Karpas-422 (cell line): Measurements from ENCODE around the gene CNTNAP1. TPM values are rescaled to one million over a fixed set of nuclear protein-coding genes. Genes with fewer than 3 reads are reported as not detected.

Experiments
- DNase-seq: peaks from one replicate; pipeline ENCODE4 v3.0.0-alpha.2; 2015
- H2AFZ ChIP-seq: fragments of 200-600 bp; sonication (generic); 2 replicates; pipeline ENCODE4 v1.6.1; 2014; ENCODE audit warnings: antibody characterized with exemption, low read length, mixed read lengths
- H3K27ac ChIP-seq: fragments of 200-600 bp; sonication (generic); 2 replicates; pipeline ENCODE4 v1.5.1; 2014; ENCODE audit warnings: mild to moderate bottlenecking, low read length, moderate library complexity
- H3K27me3 ChIP-seq: fragments of 200-600 bp; sonication (generic); 2 replicates; pipeline ENCODE4 v1.6.1; 2014; ENCODE audit warnings: low read length, mixed read lengths
- H3K36me3 ChIP-seq: fragments of 200-600 bp; sonication (generic); 2 replicates; pipeline ENCODE4 v1.6.1; 2014; ENCODE audit warnings: low read length, mixed read lengths; ENCODE audit not compliant: insufficient read depth
- H3K4me1 ChIP-seq: fragments of 200-600 bp; sonication (generic); 2 replicates; pipeline ENCODE4 v1.6.1; 2014; ENCODE audit warnings: mild to moderate bottlenecking, low read length, mixed read lengths
- H3K4me2 ChIP-seq: fragments of 200-600 bp; sonication (generic); 2 replicates; pipeline ENCODE4 v1.6.1; 2014; ENCODE audit warnings: low read length, low read depth, mild to moderate bottlenecking; ENCODE audit not compliant: poor library complexity, severe bottlenecking
- H3K4me3 ChIP-seq: fragments of 200-600 bp; sonication (generic); 2 replicates; pipeline ENCODE4 v1.5.1; 2014; ENCODE audit warnings: mild to moderate bottlenecking, antibody characterized with exemption, low read length, mixed read lengths
- H3K79me2 ChIP-seq: fragments of 200-600 bp; sonication (generic); 2 replicates; pipeline ENCODE4 v1.6.1; 2014; ENCODE audit warnings: mild to moderate bottlenecking, low read length, mixed read lengths
- H3K9ac ChIP-seq: fragments of 200-600 bp; sonication (generic); 2 replicates; pipeline ENCODE4 v1.6.0; 2014; ENCODE audit warnings: low read length
- H3K9me2 ChIP-seq: fragments of 200-600 bp; sonication (generic), shearing (Covaris generic); replicated peaks from 2 replicates; pipeline ENCODE4 v1.6.0; 2014; ENCODE audit warnings: mild to moderate bottlenecking, low read length, moderate library complexity; ENCODE audit not compliant: insufficient read depth
- H3K9me3 ChIP-seq: fragments of 300-700, 200-600 bp; sonication (generic); 2 replicates; pipeline ENCODE4 v1.6.1; 2014; ENCODE audit warnings: low read length, mixed read lengths
- H4K20me1 ChIP-seq: fragments of 200-600 bp; sonication (generic); 2 replicates; pipeline ENCODE4 v1.6.1; 2014; ENCODE audit warnings: mild to moderate bottlenecking, antibody characterized with exemption, low read length, low read depth; ENCODE audit not compliant: insufficient read depth
- small RNA-seq: library from RNA; depleted of rRNA; stranded (forward); fragments of <200 nt; gene quantifications from one replicate; pipeline ENCODE3, GENCODE V24; 2014
- total RNA-seq: library from RNA; depleted of rRNA; stranded (reverse); fragments of >200 nt; shearing (Covaris generic); gene quantifications from 2 replicates; pipeline ENCODE4 v1.2.3, GENCODE V29; 2014; ENCODE audit warnings: low replicate concordance; rRNA removed

CNTNAP1 gene
- total RNA-seq, 1 experiment from 2014 or later = 0.19 TPM

DNA sequence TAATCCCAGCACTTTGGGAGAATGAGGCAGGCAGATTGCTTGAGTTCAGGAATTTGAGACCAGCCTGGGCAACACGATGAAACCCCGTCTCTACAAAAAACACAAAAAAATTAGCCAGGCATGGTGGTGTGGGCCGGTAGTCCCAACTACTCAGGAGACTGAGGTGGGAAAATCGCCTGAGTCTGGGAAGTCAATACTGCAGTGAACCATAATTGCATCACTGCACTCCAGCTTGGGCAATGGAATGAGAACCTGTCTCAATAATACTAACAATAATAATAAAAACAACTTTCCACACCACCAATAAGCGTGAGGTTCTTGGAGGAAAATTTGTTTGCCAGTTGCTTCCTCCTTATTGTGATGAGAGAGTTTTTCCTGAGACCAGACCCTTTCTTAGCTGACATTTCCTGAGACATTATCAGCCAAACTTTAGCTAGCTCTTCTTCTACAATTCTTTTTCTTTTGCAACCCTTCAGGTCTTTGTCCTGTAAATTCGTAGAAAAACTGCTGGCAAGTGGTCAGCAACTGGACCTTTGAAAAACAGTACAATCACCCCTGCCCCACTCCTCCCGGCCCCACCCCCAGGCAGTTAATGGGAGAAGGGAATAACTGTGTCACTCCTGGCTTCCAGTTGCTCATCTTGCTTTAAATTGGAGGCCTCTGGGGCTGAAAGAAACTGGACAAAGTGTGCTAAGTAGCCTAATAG is 66.0 kb downstream of the CNTNAP1 start:
- Histone ChIP-seq H3K9me3 (no peaks in the 10 kb centered on the region), H3K4me2 (no peak overlapping the region), H4K20me1 (no peaks in the 10 kb centered on the region), H3K36me3 (no peaks in the 10 kb centered on the region), H3K79me2 (peaks cover 14% of the 10 kb centered on the region), H2AFZ (no peak overlapping the region), H3K4me3 (no peak overlapping the region), H3K27me3 (no peaks in the 10 kb centered on the region), H3K27ac (no peak overlapping the region), H3K9ac (no peak overlapping the region), H3K9me2 (no peaks in the 10 kb centered on the region), H3K4me1 (peaks cover 23% of the 10 kb centered on the region)
- DNase-seq = peak; percentile 24

DNA sequence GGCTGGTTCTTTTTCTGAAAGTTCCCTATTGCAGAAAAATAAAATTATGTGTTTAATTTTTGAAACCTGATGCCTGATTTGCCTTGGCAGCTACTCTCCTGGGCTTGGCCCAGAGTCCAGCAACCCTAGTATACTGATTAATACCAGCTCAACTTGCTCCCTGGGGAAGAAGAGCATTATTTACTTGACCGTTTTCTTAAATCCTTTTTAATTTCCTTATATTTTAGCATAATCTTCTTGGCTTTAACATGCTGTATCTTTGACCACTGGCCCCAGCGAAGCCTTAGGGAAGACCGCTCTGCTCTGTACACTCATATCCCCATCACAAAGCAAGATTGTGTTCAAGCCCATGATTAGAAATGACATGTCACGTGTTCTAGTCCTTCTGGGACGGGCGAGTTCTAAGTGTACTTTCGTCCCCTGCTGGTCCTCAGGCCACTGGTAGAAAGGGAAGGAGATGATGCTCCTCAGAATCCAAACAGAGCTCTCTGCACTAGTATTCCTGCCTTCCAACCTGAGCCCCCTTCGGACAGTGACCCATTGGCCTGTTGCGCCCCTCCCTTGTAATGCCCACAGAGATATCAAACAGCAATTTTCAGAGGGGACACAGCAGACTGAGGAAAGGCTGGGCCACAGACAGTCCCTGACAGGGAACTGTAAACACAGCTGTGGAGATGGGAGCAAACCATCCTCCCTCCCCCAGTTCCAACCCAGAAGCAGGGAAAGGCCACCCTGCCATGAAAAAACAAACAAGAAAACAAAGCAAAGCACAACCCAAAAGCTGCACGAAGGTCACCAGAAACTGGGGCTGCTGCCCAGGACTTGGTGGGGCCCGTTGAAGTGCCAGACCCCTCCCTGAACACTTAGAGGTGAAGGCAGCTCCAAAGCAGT is 66.8 kb downstream of the CNTNAP1 start:
- peak; percentile 24 for DNase-seq
- Histone ChIP-seq H3K79me2 (peaks cover 6% of the 10 kb centered on the region), H3K36me3 (no peaks in the 10 kb centered on the region), H4K20me1 (no peaks in the 10 kb centered on the region), H3K4me1 (peaks cover 15% of the 10 kb centered on the region), H3K9me2 (no peaks in the 10 kb centered on the region), H3K9ac (no peak overlapping the region), H3K27me3 (no peaks in the 10 kb centered on the region), H3K27ac (no peak overlapping the region), H3K4me3 (no peak overlapping the region), H2AFZ (no peak overlapping the region), H3K4me2 (no peak overlapping the region), H3K9me3 (no peaks in the 10 kb centered on the region)

Small RNA genes lying within 50 kb of the gene (small RNA-seq; reads per million reads assigned to genes)
- not detected for gene MIR6780A

Other genes starting within 250 kb of the CNTNAP1 start
- 53.1 and 59.9 TPM in 2 replicates for gene ATP6V0A1, start 223.7 kb upstream of the CNTNAP1 start, total RNA-seq
- 40.0 and 71.8 TPM in 2 replicates for gene NAGLU, start 146.3 kb upstream of the CNTNAP1 start, total RNA-seq
- gene HSD17B1, start 129.6 kb upstream of the CNTNAP1 start, total RNA-seq = 0.22 and 1.3 TPM in 2 replicates
- gene COASY, start 120.4 kb upstream of the CNTNAP1 start, total RNA-seq = 46.7 and 56.2 TPM in 2 replicates
- 33.0 and 42.4 TPM in 2 replicates for gene MLX, start 115.4 kb upstream of the CNTNAP1 start, total RNA-seq
- gene PSMC3IP, start 104.8 kb upstream of the CNTNAP1 start, total RNA-seq = 5.3 and 7.9 TPM in 2 replicates
- gene RETREG3, start 73.2 kb upstream of the CNTNAP1 start, total RNA-seq = 37.4 and 39.5 TPM in 2 replicates
- 27.4 and 47.6 TPM in 2 replicates for gene TUBG1, start 72.8 kb upstream of the CNTNAP1 start, total RNA-seq
- 15.3 and 17.5 TPM in 2 replicates for gene TUBG2, start 23.2 kb upstream of the CNTNAP1 start, total RNA-seq
- 6.7 and 7.0 TPM in 2 replicates for gene PLEKHH3, start 5.5 kb upstream of the CNTNAP1 start, total RNA-seq
- gene CCR10, start 688 bp upstream of the CNTNAP1 start, total RNA-seq = 0.22 TPM in 1 of 2 replicates, not detected in the other
- gene EZH1, start 62.5 kb downstream of the CNTNAP1 start, total RNA-seq = 38.0 and 52.6 TPM in 2 replicates
- not detected in 2 replicates for gene RAMP2, start 78.7 kb downstream of the CNTNAP1 start, total RNA-seq
- 43.9 and 54.0 TPM in 2 replicates for gene VPS25, start 90.9 kb downstream of the CNTNAP1 start, total RNA-seq
- gene WNK4, start 98.1 kb downstream of the CNTNAP1 start, total RNA-seq = 0.76 and 3.3 TPM in 2 replicates
- 63.9 and 64.1 TPM in 2 replicates for gene COA3, start 116.2 kb downstream of the CNTNAP1 start, total RNA-seq
- not detected in 2 replicates for gene CNTD1, start 116.3 kb downstream of the CNTNAP1 start, total RNA-seq
- gene BECN1, start 141.8 kb downstream of the CNTNAP1 start, total RNA-seq = 117 and 136 TPM in 2 replicates
- 73.4 and 88.7 TPM in 2 replicates for gene PSME3, start 150.9 kb downstream of the CNTNAP1 start, total RNA-seq
- 0.67 and 1.5 TPM in 2 replicates for gene AOC2, start 162.0 kb downstream of the CNTNAP1 start, total RNA-seq
- gene AOC3, start 168.7 kb downstream of the CNTNAP1 start, total RNA-seq = 0.19 and 0.47 TPM in 2 replicates
- not detected in 2 replicates for gene G6PC1, start 218.3 kb downstream of the CNTNAP1 start, total RNA-seq